ENCODE data around the gene EML6.
A peak's percentile ranks its signal among the peaks of the same experiment; 100 is the strongest.
"Not testable (repeated sequence)": the region's sequence is repeated elsewhere in the genome, so short reads cannot be mapped to it uniquely, and the experiment has no call there.

The EML6 gene

GRCh38 chr2:54965425-54965824 lies 242.0 kb downstream of the EML6 start:
- no peak for DNase-seq (ENCODE audit: low read depth in 2 of 2)

GRCh38 chr2:54966165-54966832 lies 242.8 kb downstream of the EML6 start:
- no peak for DNase-seq (ENCODE audit: low read depth in 2 of 2)

GRCh38 chr2:54966837-54967236 lies 243.4 kb downstream of the EML6 start:
- no peak for DNase-seq (ENCODE audit: low read depth in 2 of 2)

GRCh38 chr2:54967269-54967668 lies 243.8 kb downstream of the EML6 start:
- DNase-seq (ENCODE audit: low read depth in 2 of 2): no peak

- no peak for DNase-seq (ENCODE audit: low read depth in 2 of 2)
Observed at GRCh38 chr2:54967759-54968365, 244.4 kb downstream of the EML6 start.

GRCh38 chr2:54968561-54969218 lies 245.2 kb downstream of the EML6 start:
- DNase-seq (ENCODE audit: low read depth in 2 of 2): no peak

GRCh38 chr2:54969295-54969939 lies 246.0 kb downstream of the EML6 start:
- DNase-seq (ENCODE audit: low read depth in 2 of 2): no peak

GRCh38 chr2:54969940-54970338 lies 246.5 kb downstream of the EML6 start:
- no peak for DNase-seq (ENCODE audit: low read depth in 2 of 2)

- no peak for DNase-seq (ENCODE audit: low read depth in 2 of 2)
Observed at GRCh38 chr2:54975175-54975574, 251.7 kb downstream of the EML6 start.

GRCh38 chr2:54975598-54976492 lies 252.4 kb downstream of the EML6 start:
- no peak for DNase-seq (ENCODE audit: low read depth in 2 of 2)

- DNase-seq (ENCODE audit: low read depth in 2 of 2): no peak
Observed at GRCh38 chr2:54977149-54977548, 253.7 kb downstream of the EML6 start.

GRCh38 chr2:54979321-54980044 lies 256.0 kb downstream of the EML6 start:
- DNase-seq (ENCODE audit: low read depth in 2 of 2): no peak

- DNase-seq (ENCODE audit: low read depth in 2 of 2): no peak
Observed at GRCh38 chr2:54981385-54981784, 257.9 kb downstream of the EML6 start.

GRCh38 chr2:54983345-54984220 lies 260.1 kb downstream of the EML6 start:
- peak; percentile 26 for DNase-seq (ENCODE audit: low read depth in 2 of 2)

GRCh38 chr2:54984476-54984875 lies 261.0 kb downstream of the EML6 start:
- DNase-seq (ENCODE audit: low read depth in 2 of 2): no peak

- no peak for DNase-seq (ENCODE audit: low read depth in 2 of 2)
Observed at GRCh38 chr2:54986264-54986663, 262.8 kb downstream of the EML6 start.

- DNase-seq (ENCODE audit: low read depth in 2 of 2): no peak
Observed at GRCh38 chr2:54988612-54989011, 265.1 kb downstream of the EML6 start.

- DNase-seq (ENCODE audit: low read depth in 2 of 2): not testable (repeated sequence)
Observed at GRCh38 chr2:54990694-54991093, 267.2 kb downstream of the EML6 start.

- no peak for DNase-seq (ENCODE audit: low read depth in 2 of 2)
Observed at GRCh38 chr2:54995553-54995952, 272.1 kb downstream of the EML6 start.

GRCh38 chr2:54997826-54998225 lies 274.4 kb downstream of the EML6 start:
- DNase-seq (ENCODE audit: low read depth in 2 of 2): no peak
